Measurements from ENCODE around the gene ZBTB40. TPM values are rescaled to one million over a fixed set of nuclear protein-coding genes. Genes with fewer than 3 reads are reported as not detected.

Gene ZBTB40
- total RNA-seq, 1 experiment from 2014 or later, result 16.3 TPM

- H3K36me3 Mint-ChIP-seq (ENCODE audit: insufficient read depth in 1 of 3, low read depth in 3 of 3), result no peaks in the 10 kb centered on the region
- Histone ChIP-seq H2AFZ (ENCODE audit: low read length) (no peak overlapping the region), H4K20me1 (ENCODE audit: control insufficient read depth, insufficient read depth, insufficient read length) (no peaks in the 10 kb centered on the region), H2BK15ac (ENCODE audit: low read depth, low read length) (no peak overlapping the region), H4K91ac (ENCODE audit: insufficient read length, low read depth, low read length) (no peak overlapping the region), H2BK5ac (ENCODE audit: insufficient read length, low read length) (no peak overlapping the region), H2AK5ac (ENCODE audit: insufficient read length, low read length) (no peak overlapping the region), H3K23ac (ENCODE audit: insufficient read length, low read depth, low read length) (no peak overlapping the region), H3T11ph (ENCODE audit: low read length) (no peak overlapping the region), H3K9me3 (ENCODE audit: control insufficient read depth, low read depth, low read length) (no peaks in the 10 kb centered on the region), H3K18ac (ENCODE audit: insufficient read length, low read depth, low read length) (no peak overlapping the region), H4K5ac (ENCODE audit: insufficient read length, low read depth, low read length) (no peak overlapping the region), H3K27me3 (ENCODE audit: insufficient read depth, low read length) (no peaks in the 10 kb centered on the region), H2BK120ac (ENCODE audit: low read depth, low read length, poor library complexity, severe bottlenecking) (no peak overlapping the region), H3K14ac (ENCODE audit: insufficient read depth, low read length) (no peak overlapping the region), H3K79me2 (ENCODE audit: insufficient read depth, low read length) (no peaks in the 10 kb centered on the region), H3K79me1 (ENCODE audit: insufficient read depth, low read depth, low read length, poor library complexity, severe bottlenecking) (no peaks in the 10 kb centered on the region), H3K9ac (ENCODE audit: extremely low read depth, insufficient read length, low read length) (no peak overlapping the region), H4K8ac (replicated peaks; ENCODE audit: insufficient read length, low read depth, low read length) (no peak overlapping the region), H3K4ac (ENCODE audit: low read depth, low read length) (no peak overlapping the region), H3K23me2 (ENCODE audit: insufficient read length, low read depth, low read length, poor library complexity, severe bottlenecking) (no peaks in the 10 kb centered on the region), H2BK20ac (ENCODE audit: low read depth, low read length, poor library complexity, severe bottlenecking) (no peak overlapping the region), H2BK12ac (ENCODE audit: insufficient read length, low read depth, low read length) (no peak overlapping the region), H3K4me2 (ENCODE audit: insufficient read depth, insufficient read length, low read length) (no peak overlapping the region), H3K4me1 (ENCODE audit: insufficient read depth, low read length) (no peaks in the 10 kb centered on the region), H3K27ac (ENCODE audit: insufficient read length, low read depth, low read length) (no peak overlapping the region), H3K56ac (ENCODE audit: insufficient read length, low read depth, low read length) (no peak overlapping the region)
- H3K4me3 Mint-ChIP-seq, result no peak overlapping the region
- no peaks in the 10 kb centered on the region for H3K9me3 Mint-ChIP-seq
- H3K4me1 Mint-ChIP-seq, result peaks cover 4 to 5% of the 10 kb centered on the region in 2 experiments; a peak in 3 of 4 replicates
- no peaks in the 10 kb centered on the region; the same call in 1 of the 2 replicates for H3K27me3 Mint-ChIP-seq (ENCODE audit: low read depth)
- no peak overlapping the region for H3K27ac Mint-ChIP-seq
- no CpG with 5 or more reads among the region's 5 CpGs for WGBS (ENCODE audit: extremely low coverage, insufficient read length, low lambda C conversion rate)
- DNase-seq, result no peak
- TF ChIP-seq CTCF (conservative IDR thresholded peaks at IDR 0.05), result no peak
These were observed 47.2 kb upstream of the ZBTB40 start for GRCh38 chr1:22404486-22404885.
